Stimulated activated memory B cell treated with anti-CD40 and anti-IgM and Interleukin-4, amounts not matched to agents 10 μg/mL and 1 μg/mL and 100 μg/mL, for 72 hours (primary cell): ENCODE measurements around the gene PSRC1.
A peak's percentile ranks its signal among the peaks of the same experiment; 100 is the strongest.

Source experiments
- ATAC-seq: fragments of 150-1000 bp; cut with Tn5 transposase; 2 replicates; pipeline ENCODE4 v1.10.0; 2021
- H3K27ac Mint-ChIP-seq: one replicate; pipeline ENCODE4 v1.8.0; 2022; ENCODE audit warnings: mild to moderate bottlenecking, mixed read lengths
- H3K27me3 Mint-ChIP-seq: one replicate; pipeline ENCODE4 v1.8.0; 2022; ENCODE audit warnings: mixed read lengths
- H3K36me3 Mint-ChIP-seq: one replicate; pipeline ENCODE4 v1.8.0; 2022; ENCODE audit warnings: mixed read lengths
- H3K4me1 Mint-ChIP-seq: one replicate; pipeline ENCODE4 v1.8.0; 2022; ENCODE audit warnings: mixed read lengths
- H3K4me3 Mint-ChIP-seq: one replicate; pipeline ENCODE4 v1.8.0; 2022; ENCODE audit warnings: mild to moderate bottlenecking, moderate library complexity, mixed read lengths
- H3K9me3 Mint-ChIP-seq: one replicate; pipeline ENCODE4 v1.8.0; 2022; ENCODE audit warnings: mixed read lengths

PSRC1 gene

DNA sequence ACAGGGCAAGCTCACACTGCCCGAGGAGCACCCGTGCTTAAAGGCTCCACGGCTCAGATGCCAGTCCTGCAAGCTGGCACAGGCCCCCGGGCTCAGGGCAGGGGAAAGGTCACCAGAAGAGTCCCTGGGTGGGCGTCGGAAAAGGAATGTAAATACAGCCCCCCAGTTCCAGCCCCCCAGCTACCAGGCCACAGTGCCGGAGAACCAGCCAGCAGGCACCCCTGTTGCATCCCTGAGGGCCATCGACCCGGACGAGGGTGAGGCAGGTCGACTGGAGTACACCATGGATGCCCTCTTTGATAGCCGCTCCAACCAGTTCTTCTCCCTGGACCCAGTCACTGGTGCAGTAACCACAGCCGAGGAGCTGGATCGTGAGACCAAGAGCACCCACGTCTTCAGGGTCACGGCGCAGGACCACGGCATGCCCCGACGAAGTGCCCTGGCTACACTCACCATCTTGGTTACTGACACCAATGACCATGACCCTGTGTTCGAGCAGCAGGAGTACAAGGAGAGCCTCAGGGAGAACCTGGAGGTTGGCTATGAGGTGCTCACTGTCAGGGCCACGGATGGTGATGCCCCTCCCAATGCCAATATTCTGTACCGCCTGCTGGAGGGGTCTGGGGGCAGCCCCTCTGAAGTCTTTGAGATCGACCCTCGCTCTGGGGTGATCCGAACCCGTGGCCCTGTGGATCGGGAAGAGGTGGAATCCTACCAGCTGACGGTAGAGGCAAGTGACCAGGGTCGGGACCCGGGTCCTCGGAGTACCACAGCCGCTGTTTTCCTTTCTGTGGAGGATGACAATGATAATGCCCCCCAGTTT, 32.3 kb downstream of the PSRC1 start:
- Mint-ChIP-seq H3K27ac (no peak overlapping the region), H3K36me3 (no peaks in the 10 kb centered on the region), H3K27me3 (peaks cover 58% of the 10 kb centered on the region), H3K4me1 (peaks cover 31% of the 10 kb centered on the region), H3K9me3 (no peaks in the 10 kb centered on the region), H3K4me3 (peak overlapping the region; percentile 47)
- ATAC-seq: no peak

DNA sequence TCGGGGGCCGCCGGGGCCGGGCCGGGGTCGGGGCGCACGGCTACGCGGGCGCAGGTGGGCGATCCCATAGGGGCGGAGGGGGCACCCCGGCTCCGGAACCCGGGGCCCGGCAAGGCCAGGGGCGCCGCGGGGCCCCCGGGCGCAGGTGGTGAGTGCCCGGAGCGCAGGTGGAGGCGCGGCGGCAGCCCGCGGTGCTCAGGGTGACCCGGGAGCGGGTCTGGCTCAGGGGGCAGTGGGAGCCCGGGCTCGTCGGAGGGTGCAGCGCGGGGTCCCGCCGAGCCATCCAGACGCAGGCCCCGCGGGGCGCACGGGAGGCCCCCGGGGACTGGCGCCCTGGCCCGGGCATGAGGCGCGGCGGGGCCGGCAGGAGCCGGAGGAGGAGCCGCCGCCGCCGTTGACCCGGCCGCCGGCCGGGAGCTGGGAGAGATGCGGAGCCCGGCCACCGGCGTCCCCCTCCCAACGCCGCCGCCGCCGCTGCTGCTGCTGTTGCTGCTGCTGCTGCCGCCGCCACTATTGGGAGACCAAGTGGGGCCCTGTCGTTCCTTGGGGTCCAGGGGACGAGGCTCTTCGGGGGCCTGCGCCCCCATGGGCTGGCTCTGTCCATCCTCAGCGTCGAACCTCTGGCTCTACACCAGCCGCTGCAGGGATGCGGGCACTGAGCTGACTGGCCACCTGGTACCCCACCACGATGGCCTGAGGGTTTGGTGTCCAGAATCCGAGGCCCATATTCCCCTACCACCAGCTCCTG, 33.1 kb downstream of the PSRC1 start:
- H3K36me3 Mint-ChIP-seq: no peaks in the 10 kb centered on the region
- H3K4me3 Mint-ChIP-seq: peak overlapping the region; percentile 47
- H3K4me1 Mint-ChIP-seq: peaks cover 24% of the 10 kb centered on the region
- peak; percentile 63 for ATAC-seq
- no peaks in the 10 kb centered on the region for H3K9me3 Mint-ChIP-seq
- peaks cover 52% of the 10 kb centered on the region for H3K27me3 Mint-ChIP-seq
- H3K27ac Mint-ChIP-seq: no peak overlapping the region

DNA sequence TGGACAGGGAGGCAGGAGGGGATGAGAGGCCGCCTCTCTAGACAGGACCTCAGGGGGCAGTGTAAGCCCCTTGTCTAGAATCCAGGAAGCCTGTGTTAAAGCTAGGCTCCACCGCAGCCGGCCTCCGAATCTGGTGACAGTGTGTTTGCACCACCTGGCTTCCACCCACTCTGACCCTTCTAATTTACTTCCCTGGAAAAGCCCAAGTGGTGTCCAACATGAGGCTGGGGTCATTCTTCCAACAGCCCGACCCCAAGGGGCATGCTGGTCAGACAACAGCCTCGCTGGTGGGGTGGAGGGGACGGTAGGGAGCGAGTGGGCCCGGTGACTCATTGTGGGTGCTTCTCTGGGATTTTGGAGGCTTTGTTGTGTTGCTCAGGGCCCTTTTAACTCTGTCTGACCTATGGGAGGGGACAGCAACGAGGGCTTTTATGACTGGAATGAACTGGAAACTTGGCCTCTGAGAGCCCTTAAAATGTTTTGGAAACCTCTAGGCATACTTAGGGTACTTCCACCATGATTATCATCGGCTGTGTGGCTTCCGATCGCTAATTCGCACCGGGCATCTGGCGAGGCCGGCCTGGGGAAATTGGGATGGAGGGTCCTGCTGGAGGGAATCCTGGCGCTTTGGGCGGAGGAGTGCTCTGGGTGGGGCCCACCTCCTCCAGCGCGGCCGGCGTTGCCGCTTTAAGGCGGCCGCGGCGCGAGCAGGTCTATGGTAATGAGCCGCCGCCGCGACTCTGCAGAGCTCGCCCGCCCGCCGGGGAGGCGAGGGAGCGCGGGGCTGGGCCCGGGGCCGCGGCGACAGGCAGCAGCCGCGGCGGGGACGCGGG, 33.9 kb downstream of the PSRC1 start, which contains the start of gene CELSR2:
CELSR2 (plus strand) TSS at position 743 of the 833 bp plus-strand sequence. CDS start 541 bp downstream, outside the sequence.
- H3K9me3 Mint-ChIP-seq: no peaks in the 10 kb centered on the region
- peaks cover 59% of the 10 kb centered on the region for H3K27me3 Mint-ChIP-seq
- H3K36me3 Mint-ChIP-seq: no peaks in the 10 kb centered on the region
- H3K27ac Mint-ChIP-seq: no peak within 1 kb of the TSS
- peak; percentile 84 for ATAC-seq
- peak within 1 kb of the TSS; percentile 76 for H3K4me3 Mint-ChIP-seq
- peaks cover 24% of the 10 kb centered on the region for H3K4me1 Mint-ChIP-seq

DNA sequence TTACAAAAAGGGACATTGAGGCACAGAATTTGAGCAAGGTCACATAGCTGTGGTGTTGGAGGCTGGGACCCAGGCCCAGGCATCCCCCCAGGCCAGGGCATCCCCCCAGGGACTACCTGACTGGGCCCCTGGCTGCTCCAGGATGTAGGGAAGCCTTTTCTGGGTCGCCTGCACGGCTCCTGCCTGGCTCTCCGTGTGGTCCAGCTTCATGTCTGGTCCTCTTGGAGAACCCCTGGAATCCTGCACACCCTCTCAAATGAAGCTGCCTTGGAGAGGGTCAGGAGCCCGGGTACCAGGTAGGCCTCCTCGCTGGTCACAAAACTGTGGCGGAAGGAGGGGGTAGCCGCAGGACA, 34.5 kb downstream of the PSRC1 start:
- Mint-ChIP-seq H3K4me3 (no peak overlapping the region), H3K27me3 (peaks cover 58% of the 10 kb centered on the region), H3K4me1 (peaks cover 19% of the 10 kb centered on the region), H3K9me3 (no peaks in the 10 kb centered on the region), H3K27ac (no peak overlapping the region), H3K36me3 (no peaks in the 10 kb centered on the region)
- no peak for ATAC-seq

DNA sequence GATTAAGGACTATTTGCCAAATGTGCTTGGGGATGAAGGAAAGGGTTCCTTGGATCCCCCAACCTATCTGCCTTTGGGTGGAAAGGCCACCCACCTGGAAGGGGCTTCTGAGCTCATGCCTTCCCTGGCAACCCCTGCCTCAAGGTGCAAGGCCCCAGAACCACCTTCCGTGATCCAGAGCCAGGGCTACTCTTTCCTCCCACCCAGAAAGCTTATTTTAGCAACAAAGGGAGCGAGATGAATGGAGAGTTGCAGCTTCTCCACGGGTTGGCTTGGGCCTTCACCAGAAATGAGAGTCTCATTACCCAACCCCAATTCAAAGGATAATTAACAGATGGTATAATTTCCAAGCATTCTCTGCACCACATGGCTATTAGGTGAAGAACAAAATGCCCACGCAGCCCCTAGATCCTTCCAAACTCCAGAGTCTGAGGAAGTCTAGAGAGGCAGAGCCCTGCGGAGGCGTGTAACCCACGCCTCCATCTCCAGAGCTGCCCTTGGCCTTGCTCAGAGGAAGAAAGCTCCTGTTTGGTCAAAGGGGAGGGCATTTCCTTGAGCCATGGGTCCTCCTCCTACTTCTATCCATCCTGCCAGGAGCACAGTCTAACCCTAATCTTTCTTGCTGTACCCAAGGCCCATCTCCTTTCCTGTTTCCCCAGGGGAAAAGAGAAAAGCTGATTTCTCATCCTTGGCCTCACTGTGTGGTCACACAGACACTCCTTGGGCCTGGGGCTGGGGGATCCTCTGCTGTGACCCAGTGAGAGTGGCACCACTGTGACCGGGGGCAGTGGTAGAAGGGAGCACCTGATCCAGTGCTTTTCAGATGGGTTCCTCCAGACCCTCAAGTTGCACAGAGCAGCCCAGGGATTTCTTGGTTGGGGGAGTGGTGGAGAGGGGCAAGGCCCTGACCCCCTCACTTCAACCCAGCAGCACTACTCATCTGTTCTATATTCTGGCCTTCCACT, 35.3 kb downstream of the PSRC1 start:
- Mint-ChIP-seq H3K4me1 (peaks cover 20% of the 10 kb centered on the region), H3K9me3 (no peaks in the 10 kb centered on the region), H3K4me3 (no peak overlapping the region), H3K36me3 (no peaks in the 10 kb centered on the region), H3K27me3 (peaks cover 62% of the 10 kb centered on the region), H3K27ac (no peak overlapping the region)
- no peak for ATAC-seq

DNA sequence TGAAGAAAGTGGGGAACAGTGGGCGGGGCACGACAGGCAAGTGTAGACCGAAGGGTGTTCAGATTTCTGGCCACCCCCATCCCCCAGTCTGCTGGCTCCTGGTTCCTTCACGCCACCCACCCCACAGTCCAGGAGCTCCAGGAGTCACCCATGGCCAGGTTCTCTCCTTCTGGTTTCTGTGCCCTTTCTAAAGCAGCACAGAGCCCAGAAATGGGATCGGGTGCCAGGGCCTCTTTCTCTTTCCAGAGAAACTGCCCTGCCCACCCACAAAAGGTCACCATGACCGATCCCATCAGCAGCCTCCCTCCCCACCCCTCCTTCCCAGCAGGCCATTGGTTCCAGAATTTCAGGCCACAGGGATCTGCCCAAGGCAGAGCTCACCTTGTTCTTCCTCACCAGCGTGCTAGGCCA, 36.8 kb downstream of the PSRC1 start:
- H3K27me3 Mint-ChIP-seq: peaks cover 67% of the 10 kb centered on the region
- ATAC-seq: no peak
- H3K27ac Mint-ChIP-seq: no peak overlapping the region
- peaks cover 35% of the 10 kb centered on the region for H3K4me1 Mint-ChIP-seq
- H3K9me3 Mint-ChIP-seq: no peaks in the 10 kb centered on the region
- no peaks in the 10 kb centered on the region for H3K36me3 Mint-ChIP-seq
- H3K4me3 Mint-ChIP-seq: no peak overlapping the region

DNA sequence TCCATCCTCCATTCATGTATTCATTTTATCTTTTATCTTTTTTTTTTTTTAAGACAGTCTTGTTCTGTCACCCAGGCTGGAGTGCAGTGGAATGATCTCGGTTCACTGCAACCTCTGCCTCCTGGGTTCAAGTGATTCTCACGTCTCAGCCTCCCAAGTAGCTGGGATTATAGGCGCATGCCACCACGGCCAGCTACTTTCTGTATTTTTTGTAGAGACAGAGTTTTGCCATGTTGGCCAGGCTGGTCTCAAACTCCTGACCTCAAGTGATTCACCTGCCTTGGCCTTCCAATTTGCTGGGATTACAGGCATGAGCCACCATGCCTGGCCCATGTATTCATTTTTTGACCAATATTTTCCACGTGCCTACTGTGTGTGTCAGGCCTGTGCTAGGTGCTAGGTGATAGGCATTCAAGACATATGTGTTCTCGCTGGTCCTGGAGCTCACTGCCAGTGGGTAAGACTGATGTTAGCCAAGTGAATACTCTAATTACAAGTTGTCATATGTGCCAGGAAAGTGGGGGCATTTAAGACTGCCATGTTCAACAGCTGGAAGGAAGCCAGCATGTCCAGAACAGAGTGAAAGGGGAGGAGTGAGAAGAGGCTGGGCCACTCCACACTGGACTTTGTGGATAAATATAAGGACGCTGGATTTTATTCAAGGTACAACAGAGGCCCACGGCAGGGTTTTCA, 38.9 kb downstream of the PSRC1 start:
- no peaks in the 10 kb centered on the region for H3K9me3 Mint-ChIP-seq
- H3K4me1 Mint-ChIP-seq: peaks cover 31% of the 10 kb centered on the region
- ATAC-seq: no peak
- H3K27ac Mint-ChIP-seq: no peak overlapping the region
- no peak overlapping the region for H3K4me3 Mint-ChIP-seq
- peaks cover 58% of the 10 kb centered on the region for H3K27me3 Mint-ChIP-seq
- no peaks in the 10 kb centered on the region for H3K36me3 Mint-ChIP-seq

GRCh38 chr1:109243221-109243620, 39.7 kb downstream of the PSRC1 start:
- no peak for ATAC-seq
- peaks cover 26% of the 10 kb centered on the region for H3K4me1 Mint-ChIP-seq
- peaks cover 57% of the 10 kb centered on the region for H3K27me3 Mint-ChIP-seq
- H3K9me3 Mint-ChIP-seq: no peaks in the 10 kb centered on the region
- no peak overlapping the region for H3K27ac Mint-ChIP-seq
- no peak overlapping the region for H3K4me3 Mint-ChIP-seq
- H3K36me3 Mint-ChIP-seq: no peaks in the 10 kb centered on the region

DNA sequence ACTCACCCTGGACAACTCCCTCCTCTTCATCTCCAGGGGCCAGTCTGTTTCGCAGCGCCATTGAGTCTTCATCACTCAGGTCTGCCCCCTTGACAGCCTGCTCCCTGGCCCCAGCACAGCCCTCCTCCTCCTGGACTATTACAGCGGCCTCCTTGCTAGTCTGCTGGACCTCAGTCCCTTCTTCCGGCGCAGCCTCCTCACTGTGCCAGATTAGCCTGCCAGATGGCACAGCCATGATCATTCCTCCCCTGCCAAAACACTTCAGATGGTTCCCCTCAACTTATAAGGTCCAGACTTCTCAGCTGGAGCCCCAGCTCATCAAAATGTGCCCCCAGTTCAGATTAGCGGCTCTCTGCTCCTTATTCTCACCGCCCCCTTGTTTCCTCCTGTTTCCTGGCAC, 40.6 kb downstream of the PSRC1 start:
- Mint-ChIP-seq H3K9me3 (no peaks in the 10 kb centered on the region), H3K4me3 (no peak overlapping the region), H3K27me3 (peaks cover 48% of the 10 kb centered on the region), H3K36me3 (peaks cover 7% of the 10 kb centered on the region), H3K27ac (no peak overlapping the region), H3K4me1 (peaks cover 26% of the 10 kb centered on the region)
- ATAC-seq: no peak

GRCh38 chr1:109241841-109242345, 41.1 kb downstream of the PSRC1 start:
- Mint-ChIP-seq H3K9me3 (no peaks in the 10 kb centered on the region), H3K4me1 (peaks cover 26% of the 10 kb centered on the region), H3K27ac (no peak overlapping the region), H3K36me3 (peaks cover 12% of the 10 kb centered on the region), H3K27me3 (peaks cover 44% of the 10 kb centered on the region), H3K4me3 (no peak overlapping the region)
- no peak for ATAC-seq

DNA sequence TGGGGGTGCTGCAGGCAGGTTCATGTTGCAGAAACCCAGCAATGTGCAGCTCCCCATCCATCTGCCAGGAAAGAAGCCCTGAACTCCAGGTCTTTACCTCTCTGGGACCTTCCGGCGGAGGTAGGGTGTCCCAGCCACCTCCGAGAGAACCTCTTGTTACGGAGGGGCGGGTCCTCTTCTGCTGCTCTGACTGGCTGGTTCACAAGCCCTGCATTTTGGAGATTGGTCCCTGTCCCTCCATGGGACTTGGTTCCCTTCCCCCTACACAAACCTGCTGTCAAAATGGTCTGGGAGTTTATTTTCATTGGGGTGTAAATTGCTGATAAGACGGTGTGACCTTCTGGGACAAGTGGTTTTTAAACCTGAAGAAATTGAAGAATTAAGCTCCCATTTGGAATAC, 41.6 kb downstream of the PSRC1 start:
- no peak overlapping the region for H3K4me3 Mint-ChIP-seq
- no peak for ATAC-seq
- H3K27ac Mint-ChIP-seq: no peak overlapping the region
- H3K36me3 Mint-ChIP-seq: peaks cover 17% of the 10 kb centered on the region
- peaks cover 26% of the 10 kb centered on the region for H3K4me1 Mint-ChIP-seq
- peaks cover 38% of the 10 kb centered on the region for H3K27me3 Mint-ChIP-seq
- no peaks in the 10 kb centered on the region for H3K9me3 Mint-ChIP-seq

GRCh38 chr1:109240158-109241152, 42.5 kb downstream of the PSRC1 start:
- Mint-ChIP-seq H3K36me3 (peaks cover 26% of the 10 kb centered on the region), H3K27me3 (peaks cover 35% of the 10 kb centered on the region), H3K4me3 (no peak overlapping the region), H3K9me3 (no peaks in the 10 kb centered on the region), H3K27ac (no peak overlapping the region), H3K4me1 (peaks cover 26% of the 10 kb centered on the region)
- no peak for ATAC-seq
